ENCODE results near the gene SPAG9.

DNA sequence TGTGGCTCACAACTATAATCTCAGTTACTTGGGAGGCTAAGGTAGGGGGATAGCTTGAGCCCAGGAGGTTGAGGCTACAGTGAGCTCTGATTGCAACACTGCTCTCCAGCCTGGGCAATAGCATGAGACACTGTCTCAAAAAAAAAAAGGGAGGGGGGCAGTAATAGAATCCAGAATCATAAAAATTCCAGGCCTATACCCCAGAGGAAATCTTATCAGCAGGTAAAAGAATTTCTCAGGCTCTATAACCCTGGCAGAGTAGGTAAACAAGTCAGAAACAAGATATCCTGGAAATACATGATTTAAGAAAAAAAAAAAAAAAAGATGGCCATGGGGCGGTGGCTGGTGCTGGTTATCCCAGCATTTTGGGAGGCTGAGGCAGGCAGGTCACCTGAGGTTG lies 12.9 kb downstream of the SPAG9 start:
- TF ChIP-seq, protein P1, sequence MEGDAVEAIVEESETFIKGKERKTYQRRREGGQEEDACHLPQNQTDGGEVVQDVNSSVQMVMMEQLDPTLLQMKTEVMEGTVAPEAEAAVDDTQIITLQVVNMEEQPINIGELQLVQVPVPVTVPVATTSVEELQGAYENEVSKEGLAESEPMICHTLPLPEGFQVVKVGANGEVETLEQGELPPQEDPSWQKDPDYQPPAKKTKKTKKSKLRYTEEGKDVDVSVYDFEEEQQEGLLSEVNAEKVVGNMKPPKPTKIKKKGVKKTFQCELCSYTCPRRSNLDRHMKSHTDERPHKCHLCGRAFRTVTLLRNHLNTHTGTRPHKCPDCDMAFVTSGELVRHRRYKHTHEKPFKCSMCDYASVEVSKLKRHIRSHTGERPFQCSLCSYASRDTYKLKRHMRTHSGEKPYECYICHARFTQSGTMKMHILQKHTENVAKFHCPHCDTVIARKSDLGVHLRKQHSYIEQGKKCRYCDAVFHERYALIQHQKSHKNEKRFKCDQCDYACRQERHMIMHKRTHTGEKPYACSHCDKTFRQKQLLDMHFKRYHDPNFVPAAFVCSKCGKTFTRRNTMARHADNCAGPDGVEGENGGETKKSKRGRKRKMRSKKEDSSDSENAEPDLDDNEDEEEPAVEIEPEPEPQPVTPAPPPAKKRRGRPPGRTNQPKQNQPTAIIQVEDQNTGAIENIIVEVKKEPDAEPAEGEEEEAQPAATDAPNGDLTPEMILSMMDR (IDR thresholded peaks at IDR 0.05): no peak
- TF ChIP-seq POLR2A (IDR thresholded peaks at IDR 0.05; ENCODE audit: low read depth) (no peak), POLR2AphosphoS5 (IDR thresholded peaks at IDR 0.05) (no peak), EP300 (IDR thresholded peaks at IDR 0.05) (no peak)
